Caco-2 (cell line): ENCODE measurements around the gene IMMP1L. TPM values are rescaled to one million over a fixed set of nuclear protein-coding genes. Genes with fewer than 3 reads are reported as not detected.

Source experiments
- BruUV-seq: library from RNA; stranded (reverse); fragments of 400-500 nt; replicated peaks from 2 replicates; lab custom pipeline; 2021; lab: Mats Ljungman, UMichigan
- CTCF ChIA-PET: fragments of 300-600 bp; sonication (Branson Sonifier 250); formaldehyde crosslinking; loops from one replicate; lab custom pipeline; 2022; ENCODE audit warnings: antibody characterized with exemption; lab: Charles Lee
- POLR2A ChIA-PET: fragments of 300-600 bp; sonication (Branson Sonifier 250); formaldehyde crosslinking; loops from one replicate; lab custom pipeline; 2022; ENCODE audit warnings: antibody characterized with exemption; lab: Charles Lee
- DNase-seq, 2 experiments: peaks; one replicate each; pipeline versions ENCODE4 v3.0.0 to v3.0.0-alpha.2; 2020 to 2022
- H3K27me3 ChIP-seq: replicated peaks from 2 replicates; pipeline ENCODE4 v1.6.0; 2011; ENCODE audit warnings: low read length; ENCODE audit not compliant: control insufficient read depth, insufficient read depth
- H3K36me3 ChIP-seq: 2 replicates; pipeline ENCODE4 v1.5.1; 2011; ENCODE audit warnings: low read length; ENCODE audit not compliant: control insufficient read depth, insufficient read depth
- H3K4me1 ChIP-seq: fragments of 250-450 bp; sonication (Bioruptor Pico); 2 replicates; pipeline ENCODE4 v1.5.1; 2020; ENCODE audit warnings: mild to moderate bottlenecking
- H3K4me3 ChIP-seq: 2 replicates; pipeline ENCODE4 v1.5.1; 2011; ENCODE audit warnings: low read depth, mild to moderate bottlenecking, control low read depth, low read length
- H3K9me3 ChIP-seq: fragments of 250-450 bp; sonication (Bioruptor Pico); 2 replicates; pipeline ENCODE4 v1.5.1; 2020; ENCODE audit warnings: mild to moderate bottlenecking, moderate library complexity
- H3K27ac Mint-ChIP-seq: one replicate; pipeline ENCODE4 v1.8.0; 2022; ENCODE audit warnings: mixed read lengths; ENCODE audit not compliant: unreplicated experiment
- H3K27me3 Mint-ChIP-seq: one replicate; pipeline ENCODE4 v1.8.0; 2022; ENCODE audit warnings: mixed read lengths; ENCODE audit not compliant: insufficient read depth, unreplicated experiment
- H3K36me3 Mint-ChIP-seq: one replicate; pipeline ENCODE4 v1.8.0; 2022; ENCODE audit warnings: mild to moderate bottlenecking, mixed read lengths; ENCODE audit not compliant: insufficient read depth, unreplicated experiment
- H3K4me1 Mint-ChIP-seq: one replicate; pipeline ENCODE4 v1.8.0; 2022; ENCODE audit warnings: low read depth, mixed read lengths; ENCODE audit not compliant: unreplicated experiment
- H3K4me3 Mint-ChIP-seq: one replicate; pipeline ENCODE4 v1.8.0; 2022; ENCODE audit warnings: mild to moderate bottlenecking, moderate library complexity, mixed read lengths; ENCODE audit not compliant: unreplicated experiment
- H3K9me3 Mint-ChIP-seq: one replicate; pipeline ENCODE4 v1.8.0; 2022; ENCODE audit warnings: mixed read lengths; ENCODE audit not compliant: unreplicated experiment
- CTCF ChIP-seq, 2 experiments: fragments of 200-600 bp in 1 of 2; IDR thresholded peaks; 1 replicate in 1 of 2; 2 replicates in 1 of 2; pipeline versions ENCODE4 v1.5.1 to v1.8.0; 2011 to 2022; ENCODE audit warnings: antibody characterized with exemption in 1 of 2, control low read depth in 1 of 2, inconsistent platforms in 1 of 2, low read depth in 1 of 2, low read length in 1 of 2, mild to moderate bottlenecking in 1 of 2, moderate library complexity in 1 of 2; ENCODE audit not compliant: insufficient read depth in 1 of 2, severe bottlenecking in 1 of 2, unreplicated experiment in 1 of 2
- intact Hi-C: fragments of 100-400 bp; cut with micrococcal nuclease; formaldehyde crosslinking; loops from one replicate; pipeline ENCODE4 v1.10.0; 2022; ENCODE audit not compliant: unreplicated experiment
- total RNA-seq: library from RNA; stranded (reverse); gene quantifications from 2 replicates; pipeline ENCODE4 v1.2.3, GENCODE V29; 2022

The IMMP1L gene
- total RNA-seq, 1 experiment from 2014 or later = 40.1 TPM

GRCh38 chr11:31455177-31455576 is 54.2 kb downstream of the IMMP1L start:
- Mint-ChIP-seq H3K4me1 (peaks cover 7% of the 10 kb centered on the region), H3K27ac (no peak overlapping the region), H3K9me3 (no peaks in the 10 kb centered on the region), H3K4me3 (no peak overlapping the region), H3K27me3 (no peaks in the 10 kb centered on the region), H3K36me3 (peaks cover 16% of the 10 kb centered on the region)
- Histone ChIP-seq H3K36me3 (no peaks in the 10 kb centered on the region), H3K4me1 (no peaks in the 10 kb centered on the region), H3K4me3 (no peak overlapping the region), H3K27me3 (no peaks in the 10 kb centered on the region), H3K9me3 (no peaks in the 10 kb centered on the region)
- POLR2A ChIA-PET = no interaction called here
- no TSS peak for BruUV-seq
- CTCF ChIA-PET = no interaction called here
- no peak for DNase-seq
- no peak for TF ChIP-seq CTCF (IDR thresholded peaks at IDR 0.05; ENCODE audit: insufficient read depth in 1 of 2, low read depth in 1 of 2, low read length in 1 of 2, severe bottlenecking in 1 of 2, unreplicated experiment in 1 of 2)
- intact Hi-C loops = no loop called here

- ChIA-PET POLR2A (no interaction called here), CTCF (no interaction called here)
- H3K27ac Mint-ChIP-seq = no peak overlapping the region
- no peaks in the 10 kb centered on the region for H3K27me3 ChIP-seq
- no peak for TF ChIP-seq CTCF (IDR thresholded peaks at IDR 0.05; ENCODE audit: insufficient read depth in 1 of 2, low read depth in 1 of 2, low read length in 1 of 2, severe bottlenecking in 1 of 2, unreplicated experiment in 1 of 2)
- H3K36me3 ChIP-seq = no peaks in the 10 kb centered on the region
- H3K9me3 ChIP-seq = no peaks in the 10 kb centered on the region
- H3K4me1 Mint-ChIP-seq = peaks cover 13% of the 10 kb centered on the region
- no peaks in the 10 kb centered on the region for H3K4me1 ChIP-seq
- no TSS peak for BruUV-seq
- H3K27me3 Mint-ChIP-seq = no peaks in the 10 kb centered on the region
- no peak overlapping the region for H3K4me3 Mint-ChIP-seq
- no peak overlapping the region for H3K4me3 ChIP-seq
- H3K9me3 Mint-ChIP-seq = no peaks in the 10 kb centered on the region
- DNase-seq = no peak
- intact Hi-C loops = no loop called here
- peaks cover 6% of the 10 kb centered on the region for H3K36me3 Mint-ChIP-seq
Measured at GRCh38 chr11:31450841-31451240, 58.6 kb downstream of the IMMP1L start.

- Mint-ChIP-seq H3K4me3 (no peak overlapping the region), H3K4me1 (peaks cover 14% of the 10 kb centered on the region), H3K9me3 (no peaks in the 10 kb centered on the region), H3K27ac (no peak overlapping the region), H3K27me3 (no peaks in the 10 kb centered on the region), H3K36me3 (peaks cover 6% of the 10 kb centered on the region)
- intact Hi-C loops = no loop called here
- ChIA-PET CTCF (no interaction called here), POLR2A (no interaction called here)
- H3K9me3 ChIP-seq = no peaks in the 10 kb centered on the region
- no peaks in the 10 kb centered on the region for H3K36me3 ChIP-seq
- no peak for DNase-seq
- BruUV-seq = no TSS peak
- H3K4me3 ChIP-seq = no peak overlapping the region
- H3K27me3 ChIP-seq = no peaks in the 10 kb centered on the region
- H3K4me1 ChIP-seq = no peaks in the 10 kb centered on the region
- TF ChIP-seq CTCF (IDR thresholded peaks at IDR 0.05; ENCODE audit: insufficient read depth in 1 of 2, low read depth in 1 of 2, low read length in 1 of 2, severe bottlenecking in 1 of 2, unreplicated experiment in 1 of 2) = no peak
Measured at GRCh38 chr11:31449040-31449439, 60.4 kb downstream of the IMMP1L start.
